IPS-15b (cell line): ENCODE measurements around the gene UNC79.

Source experiments
- H3K27me3 ChIP-seq: one replicate; pipeline ENCODE4 v1.6.1; 2013; ENCODE audit warnings: low read length; ENCODE audit not compliant: control insufficient read depth, insufficient read depth
- H3K36me3 ChIP-seq: one replicate; pipeline ENCODE4 v1.6.1; 2013; ENCODE audit warnings: low read length; ENCODE audit not compliant: control insufficient read depth, insufficient read depth
- H3K4me1 ChIP-seq: one replicate; pipeline ENCODE4 v1.6.1; 2013; ENCODE audit warnings: mild to moderate bottlenecking, low read length; ENCODE audit not compliant: control insufficient read depth, insufficient read depth
- H3K4me3 ChIP-seq: one replicate; pipeline ENCODE4 v1.5.1; 2013; ENCODE audit warnings: low read depth, low read length
- H3K9ac ChIP-seq: one replicate; pipeline ENCODE4 v1.6.1; 2013; ENCODE audit warnings: low read depth, mild to moderate bottlenecking, low read length
- H3K9me3 ChIP-seq: one replicate; pipeline ENCODE4 v1.6.1; 2013; ENCODE audit warnings: mild to moderate bottlenecking, low read length; ENCODE audit not compliant: control insufficient read depth, insufficient read depth

The UNC79 gene

DNA sequence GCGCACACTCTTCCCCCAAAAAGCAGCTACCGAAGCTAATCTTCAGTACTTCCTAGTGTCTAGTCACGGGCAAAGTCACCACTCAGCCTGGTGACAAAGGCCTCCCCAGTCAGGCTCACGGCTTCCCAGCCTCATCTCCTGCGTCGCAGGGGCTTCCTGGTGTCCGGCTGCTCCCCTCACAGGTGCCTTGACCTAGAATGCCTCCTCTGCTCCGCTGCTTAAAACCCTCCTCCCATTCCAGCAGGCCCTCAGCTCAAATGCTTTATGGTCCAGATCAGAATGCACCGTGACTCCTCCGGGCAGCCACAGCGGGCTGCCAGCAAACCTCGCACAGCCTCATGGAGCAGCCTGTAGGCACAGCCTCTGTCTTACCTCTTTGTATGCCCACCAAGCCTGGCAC lies 304.5 kb downstream of the UNC79 start:
- Histone ChIP-seq H3K27me3 (no peaks in the 10 kb centered on the region), H3K36me3 (no peaks in the 10 kb centered on the region), H3K9me3 (no peaks in the 10 kb centered on the region), H3K4me3 (no peak overlapping the region), H3K9ac (no peak overlapping the region), H3K4me1 (no peaks in the 10 kb centered on the region)

DNA sequence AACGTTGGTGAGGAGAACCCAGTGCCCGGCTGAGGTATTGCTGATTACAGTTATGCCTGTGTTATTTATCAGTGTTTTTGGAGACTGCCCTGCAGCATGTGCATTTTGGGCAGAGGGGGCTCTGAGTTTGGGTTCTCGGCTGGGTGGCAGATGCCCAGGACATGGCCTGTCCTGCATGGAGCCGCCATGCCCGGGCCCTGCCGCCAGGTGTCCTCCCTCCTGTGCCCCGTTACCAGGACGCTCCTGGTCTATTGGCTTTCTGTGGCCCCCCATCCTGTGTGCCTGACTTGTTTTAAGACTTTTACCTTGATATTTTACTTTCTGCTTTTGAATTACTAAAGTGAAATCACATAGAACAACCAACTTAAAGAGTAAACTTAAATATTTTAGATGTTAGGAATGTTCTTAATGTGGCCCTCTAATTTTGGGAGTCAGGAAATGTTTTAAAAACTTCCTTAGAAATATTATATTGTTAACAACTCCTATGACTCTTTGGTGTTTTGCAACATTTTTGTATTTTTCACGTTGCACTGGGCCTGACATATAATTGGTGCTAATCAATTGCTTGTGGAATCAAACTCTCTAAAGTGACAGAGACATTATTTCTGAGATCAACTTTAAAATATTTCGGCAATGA lies 305.8 kb downstream of the UNC79 start:
- no peak overlapping the region for H3K4me3 ChIP-seq
- no peaks in the 10 kb centered on the region for H3K9me3 ChIP-seq
- no peak overlapping the region for H3K9ac ChIP-seq

DNA sequence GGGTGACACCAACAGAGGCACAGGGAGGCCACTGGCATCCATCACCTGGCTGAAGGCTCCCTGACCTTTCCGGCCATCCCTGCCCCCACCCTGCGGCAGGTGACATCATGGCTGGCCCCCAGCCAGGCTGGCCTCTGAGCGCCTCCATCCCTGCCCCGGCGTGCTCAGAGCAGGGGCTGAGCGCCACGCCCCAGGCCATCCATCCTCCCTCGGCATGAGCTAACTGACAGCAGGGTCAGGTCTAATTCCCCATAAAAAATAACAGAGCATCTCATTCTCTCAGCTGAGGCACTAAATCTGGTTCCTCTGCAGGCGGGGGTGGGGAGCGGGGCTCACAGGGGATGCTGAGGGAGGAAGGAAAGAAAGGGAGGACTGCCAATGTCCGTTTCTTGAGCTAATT lies 306.9 kb downstream of the UNC79 start:
- no peak overlapping the region for H3K4me3 ChIP-seq
- no peaks in the 10 kb centered on the region for H3K4me1 ChIP-seq
- no peaks in the 10 kb centered on the region for H3K36me3 ChIP-seq
- no peak overlapping the region for H3K9ac ChIP-seq
- no peaks in the 10 kb centered on the region for H3K27me3 ChIP-seq
- no peaks in the 10 kb centered on the region for H3K9me3 ChIP-seq

More for the DNA sequence above, 305.8 kb downstream of the UNC79 start:
- no peaks in the 10 kb centered on the region for H3K27me3 ChIP-seq
- H3K36me3 ChIP-seq, result no peaks in the 10 kb centered on the region
- H3K4me1 ChIP-seq, result no peaks in the 10 kb centered on the region

DNA sequence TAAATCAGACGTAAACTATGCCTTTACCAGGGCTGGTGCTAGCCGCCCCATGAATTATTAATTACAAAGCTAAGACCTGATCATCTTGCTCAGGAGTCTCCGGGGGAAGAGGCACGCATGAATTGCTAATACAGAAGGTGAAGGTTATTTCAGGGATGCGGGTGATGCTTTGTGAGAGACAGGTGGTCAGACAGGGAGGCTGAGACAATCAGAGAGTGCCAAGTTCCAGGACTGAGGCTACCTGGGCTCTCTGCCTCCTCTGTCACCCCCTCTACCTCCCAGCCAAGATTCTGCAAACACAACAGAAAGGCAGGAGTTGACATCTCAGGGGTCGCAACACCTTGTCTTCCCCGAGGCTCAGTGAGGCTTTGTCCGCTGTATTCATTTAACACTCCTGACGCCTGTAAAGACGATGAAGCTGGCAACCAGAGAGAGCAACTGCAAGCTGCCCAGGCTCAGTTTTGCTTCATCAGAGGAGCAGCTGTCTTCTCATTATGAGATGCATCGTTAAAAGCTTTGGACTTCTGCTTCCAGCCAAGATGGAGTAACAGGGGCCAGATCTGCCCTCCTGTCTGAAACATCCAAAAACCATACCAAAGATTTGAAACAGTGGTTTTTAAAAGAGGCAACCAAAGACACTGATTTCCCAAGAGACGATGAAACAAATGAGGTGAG lies 311.0 kb downstream of the UNC79 start:
- H3K4me1 ChIP-seq, result peaks cover 2% of the 10 kb centered on the region
- H3K9me3 ChIP-seq, result no peaks in the 10 kb centered on the region
- H3K9ac ChIP-seq, result no peak overlapping the region
- no peaks in the 10 kb centered on the region for H3K36me3 ChIP-seq
- no peaks in the 10 kb centered on the region for H3K27me3 ChIP-seq
- H3K4me3 ChIP-seq, result no peak overlapping the region

DNA sequence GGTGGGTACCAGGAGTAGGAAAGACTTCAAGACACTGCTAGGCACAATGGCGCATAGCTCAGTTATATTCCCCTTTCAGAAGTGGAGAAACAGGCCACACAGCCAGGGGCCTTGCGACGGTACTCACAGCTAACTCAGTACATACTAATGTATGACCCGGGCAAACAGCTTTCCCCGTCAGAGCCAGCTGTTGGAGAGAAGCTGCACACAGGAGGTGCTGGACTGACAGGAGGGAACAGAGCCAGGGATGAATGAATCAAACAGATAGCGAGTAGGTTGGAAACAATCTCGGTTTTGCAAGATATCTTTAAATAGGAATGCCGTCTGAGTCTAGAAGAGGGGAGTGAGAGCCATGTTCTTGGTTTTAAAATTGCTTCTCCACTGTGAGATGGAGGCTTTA lies 312.0 kb downstream of the UNC79 start:
- Histone ChIP-seq H3K4me3 (no peak overlapping the region), H3K27me3 (no peaks in the 10 kb centered on the region), H3K9me3 (no peaks in the 10 kb centered on the region), H3K4me1 (peaks cover 2% of the 10 kb centered on the region), H3K9ac (no peak overlapping the region), H3K36me3 (no peaks in the 10 kb centered on the region)

DNA sequence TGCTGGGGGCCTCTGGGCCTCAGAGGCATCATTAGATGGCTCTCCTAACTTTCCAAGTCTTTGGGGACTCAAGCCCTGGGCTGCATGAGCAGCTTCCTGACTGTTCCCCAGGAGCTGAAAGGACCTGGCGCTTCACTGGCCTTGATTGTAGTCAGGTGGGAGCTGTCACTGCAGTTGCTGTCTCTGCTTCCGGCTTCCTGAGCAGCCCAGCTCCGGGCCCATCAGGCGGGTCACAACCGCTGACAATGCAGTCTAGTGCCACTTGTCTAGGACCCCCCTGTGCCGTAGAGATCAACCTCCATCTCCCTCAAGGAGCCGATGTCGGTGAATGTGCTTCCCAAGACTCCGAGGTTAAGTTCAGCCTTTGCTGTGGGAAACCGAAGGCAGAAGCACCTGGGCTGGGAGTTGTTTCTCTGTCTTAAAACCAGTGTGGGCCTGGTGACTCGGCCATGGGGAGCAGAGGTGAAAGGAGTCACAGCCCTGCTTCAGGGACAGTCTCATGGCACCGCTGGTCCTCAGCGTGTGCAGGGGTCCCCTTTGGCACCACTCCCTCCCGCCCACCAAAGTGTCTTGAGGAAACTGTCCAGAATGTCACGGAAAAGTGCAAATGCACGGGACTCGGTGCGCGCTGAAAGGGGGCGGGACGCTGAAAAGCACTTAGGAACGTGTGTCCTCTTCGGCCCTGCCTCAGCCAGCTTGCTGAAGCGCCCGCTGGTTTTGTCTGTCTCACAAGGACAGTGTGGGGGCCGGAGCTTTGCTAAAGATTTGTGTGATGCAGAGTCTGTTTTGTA lies 312.7 kb downstream of the UNC79 start:
- no peak overlapping the region for H3K9ac ChIP-seq
- no peaks in the 10 kb centered on the region for H3K36me3 ChIP-seq
- H3K4me3 ChIP-seq, result no peak overlapping the region
- no peaks in the 10 kb centered on the region for H3K9me3 ChIP-seq
- peaks cover 2% of the 10 kb centered on the region for H3K4me1 ChIP-seq
- H3K27me3 ChIP-seq, result no peaks in the 10 kb centered on the region

DNA sequence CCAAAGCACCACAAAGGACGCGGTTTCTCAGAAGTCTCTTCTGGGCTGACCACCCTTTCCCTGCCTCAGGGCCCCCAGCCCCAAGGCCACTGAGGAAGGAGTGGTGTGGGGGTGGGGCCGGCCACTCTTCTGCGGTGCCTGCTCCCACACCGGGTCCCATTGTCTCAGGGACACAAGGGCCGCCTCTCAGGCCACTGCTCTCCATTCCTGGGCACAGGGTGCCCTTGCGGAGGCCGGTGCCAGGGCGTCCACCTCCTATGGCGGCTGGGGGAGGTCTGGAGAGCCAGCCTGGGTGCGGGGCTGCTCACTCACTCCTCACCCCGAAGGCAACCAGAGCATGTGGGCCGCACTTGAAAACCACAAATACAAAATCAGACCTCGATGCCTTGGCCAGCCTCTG lies 313.4 kb downstream of the UNC79 start:
- Histone ChIP-seq H3K36me3 (no peaks in the 10 kb centered on the region), H3K4me3 (no peak overlapping the region), H3K4me1 (peaks cover 2% of the 10 kb centered on the region), H3K9ac (no peak overlapping the region), H3K9me3 (no peaks in the 10 kb centered on the region), H3K27me3 (no peaks in the 10 kb centered on the region)

DNA sequence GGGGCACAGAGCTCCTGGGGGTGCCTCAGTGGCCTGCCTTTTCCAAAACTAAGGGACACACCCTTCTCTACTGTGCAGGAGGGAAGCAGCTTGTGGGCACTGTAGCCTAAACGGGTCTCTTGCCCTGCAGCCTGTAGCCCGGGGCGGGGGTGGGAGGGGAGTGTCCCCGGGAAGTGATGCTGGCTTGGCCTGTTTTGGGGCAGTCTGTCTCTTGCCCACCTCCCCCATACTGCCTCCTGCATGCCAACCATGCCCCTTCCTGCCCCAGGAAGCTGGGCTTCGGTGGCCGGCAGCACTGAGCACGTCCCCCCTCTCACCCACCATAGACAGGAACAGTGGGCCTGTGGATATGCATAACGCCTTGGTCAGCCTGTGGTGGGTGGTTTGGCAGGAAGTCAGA lies 314.1 kb downstream of the UNC79 start:
- Histone ChIP-seq H3K4me3 (no peak overlapping the region), H3K4me1 (peaks cover 2% of the 10 kb centered on the region)

DNA sequence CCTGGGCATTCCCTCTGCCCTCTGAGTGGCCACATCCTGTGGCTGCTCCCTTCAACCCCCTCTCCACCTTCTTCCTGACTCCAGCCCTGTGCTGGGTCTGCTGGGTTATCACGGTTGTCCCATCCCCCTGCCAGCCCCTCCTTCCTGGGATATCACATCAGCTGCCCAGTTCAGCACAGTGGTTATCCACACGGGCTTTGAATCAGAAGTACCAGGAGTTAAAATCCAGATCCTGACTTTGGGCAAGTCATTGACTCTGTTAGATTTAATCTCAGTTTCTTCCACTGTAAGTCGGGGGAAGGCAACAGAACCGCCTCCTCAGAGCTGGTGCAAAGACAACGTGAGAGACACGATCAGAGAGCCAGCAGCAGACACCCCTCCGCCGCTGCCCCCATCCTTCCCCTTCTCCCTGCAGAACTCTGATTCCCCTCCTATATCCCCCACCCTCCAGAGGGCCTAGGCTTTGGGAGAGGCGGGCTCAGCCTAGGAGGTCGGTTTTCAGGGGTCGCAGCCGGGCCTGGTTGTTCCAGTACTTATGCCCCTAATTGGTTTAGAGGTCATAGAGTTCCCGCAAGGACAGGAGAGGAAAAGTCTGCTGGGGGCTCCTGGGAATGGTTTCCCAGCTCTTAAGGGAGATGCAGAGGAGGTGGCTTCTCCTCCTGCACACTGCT lies 315.0 kb downstream of the UNC79 start:
- Histone ChIP-seq H3K4me1 (peaks cover 2% of the 10 kb centered on the region), H3K36me3 (no peaks in the 10 kb centered on the region), H3K4me3 (no peak overlapping the region), H3K27me3 (no peaks in the 10 kb centered on the region), H3K9ac (no peak overlapping the region), H3K9me3 (no peaks in the 10 kb centered on the region)

More for the DNA sequence above, 314.1 kb downstream of the UNC79 start:
- H3K9me3 ChIP-seq, result no peaks in the 10 kb centered on the region
- no peak overlapping the region for H3K9ac ChIP-seq
- no peaks in the 10 kb centered on the region for H3K27me3 ChIP-seq
- no peaks in the 10 kb centered on the region for H3K36me3 ChIP-seq

DNA sequence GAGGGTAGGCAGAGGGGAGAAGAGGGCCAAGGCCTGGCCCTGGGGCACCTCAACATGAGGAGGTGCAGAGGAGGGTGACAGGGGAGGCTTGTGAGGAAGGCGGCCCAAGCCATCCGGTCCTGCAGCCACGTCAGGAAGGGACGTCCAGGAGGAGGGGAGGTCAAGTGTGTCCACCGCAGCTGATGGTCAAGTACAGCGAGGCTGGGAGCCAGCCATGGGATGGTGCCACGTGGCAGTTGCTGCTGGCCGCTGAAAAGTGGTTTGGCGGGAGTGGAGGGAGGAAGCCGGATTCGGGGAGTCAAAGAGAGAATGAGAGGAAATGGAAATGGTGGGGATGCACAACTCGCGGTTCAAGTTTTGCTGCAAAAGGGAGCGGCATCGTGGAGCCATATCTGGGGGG lies 316.4 kb downstream of the UNC79 start:
- H3K9ac ChIP-seq, result no peak overlapping the region
- no peaks in the 10 kb centered on the region for H3K36me3 ChIP-seq
- peaks cover 2% of the 10 kb centered on the region for H3K4me1 ChIP-seq
- H3K9me3 ChIP-seq, result no peaks in the 10 kb centered on the region
- H3K27me3 ChIP-seq, result no peaks in the 10 kb centered on the region
- H3K4me3 ChIP-seq, result no peak overlapping the region

DNA sequence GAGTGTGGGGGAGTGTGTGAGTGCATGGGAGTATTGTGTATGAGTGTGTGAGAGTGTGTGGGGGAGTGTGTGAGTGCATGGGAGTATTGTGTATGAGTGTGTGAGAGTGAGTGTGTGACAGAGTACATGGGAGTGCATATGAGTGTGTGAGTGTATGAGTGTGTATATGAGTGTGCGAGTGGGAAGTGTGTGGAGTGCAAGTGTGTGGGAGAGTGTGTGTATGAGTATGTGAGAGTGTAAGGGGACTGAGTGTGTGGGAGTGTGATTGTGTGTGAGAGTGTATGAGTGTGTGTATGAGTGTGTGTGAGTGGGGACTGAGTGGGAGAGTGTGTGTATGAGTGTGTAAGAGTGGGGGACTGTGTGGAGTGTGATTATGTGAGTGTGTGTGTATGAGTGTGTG lies 316.8 kb downstream of the UNC79 start:
- Histone ChIP-seq H3K4me3 (no peak overlapping the region), H3K9ac (no peak overlapping the region), H3K36me3 (no peaks in the 10 kb centered on the region), H3K27me3 (no peaks in the 10 kb centered on the region), H3K4me1 (peaks cover 2% of the 10 kb centered on the region), H3K9me3 (no peaks in the 10 kb centered on the region)
